Endometrium (tissue), 2 donors: ENCODE measurements around the gene DENND2A.
"Not testable (repeated sequence)": the region's sequence is repeated elsewhere in the genome, so short reads cannot be mapped to it uniquely, and the experiment has no call there.

ENCODE experiments used
- FAIRE-seq: peaks from 2 replicates; lab custom pipeline; 2012; peaks lifted over from hg19 to GRCh38; lab: Jason Lieb, UNC
- donor health status: control.
- donor health status: control.

Gene DENND2A

DNA sequence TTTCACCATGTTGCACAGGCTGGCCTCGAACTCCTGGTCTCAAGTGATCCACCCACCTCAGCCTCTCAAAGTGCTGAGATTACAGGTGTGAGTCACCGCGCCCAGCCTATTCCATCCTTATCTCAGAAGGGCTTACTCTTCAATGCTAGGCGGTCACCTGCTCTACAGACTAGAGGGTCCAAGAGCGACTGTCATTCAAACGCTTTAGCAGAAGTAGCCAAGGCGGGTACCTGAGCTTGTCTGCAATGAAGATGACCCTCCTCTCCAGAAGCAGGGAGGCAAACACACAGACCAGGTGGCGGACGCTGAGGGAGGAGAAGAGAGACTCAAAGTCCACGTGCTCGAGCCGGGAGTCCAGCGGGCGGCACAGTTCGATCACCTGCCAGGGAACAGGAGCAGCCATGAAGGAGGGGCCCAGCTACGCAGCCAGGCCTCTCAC lies 96.2 kb downstream of the DENND2A start:
- FAIRE-seq = no peak

DNA sequence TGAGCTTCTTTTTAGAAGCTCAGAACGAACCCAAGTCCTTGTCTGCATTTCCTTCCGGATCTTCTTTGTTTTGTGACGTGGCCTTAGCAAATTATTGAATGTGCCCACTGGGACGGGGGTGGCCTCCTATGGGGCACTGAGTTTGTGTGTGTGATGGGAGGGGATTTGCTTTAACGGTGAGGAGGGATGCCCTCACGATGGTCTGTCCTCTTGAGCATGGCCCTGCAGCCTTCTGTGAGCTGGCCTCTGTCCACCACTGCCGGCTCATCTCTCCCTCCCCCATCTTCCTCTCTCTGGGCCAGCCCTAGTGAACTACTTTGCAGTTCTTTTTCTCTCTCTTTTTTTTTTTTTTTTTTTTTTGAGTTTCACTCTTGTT lies 98.4 kb downstream of the DENND2A start:
- no peak for FAIRE-seq

DNA sequence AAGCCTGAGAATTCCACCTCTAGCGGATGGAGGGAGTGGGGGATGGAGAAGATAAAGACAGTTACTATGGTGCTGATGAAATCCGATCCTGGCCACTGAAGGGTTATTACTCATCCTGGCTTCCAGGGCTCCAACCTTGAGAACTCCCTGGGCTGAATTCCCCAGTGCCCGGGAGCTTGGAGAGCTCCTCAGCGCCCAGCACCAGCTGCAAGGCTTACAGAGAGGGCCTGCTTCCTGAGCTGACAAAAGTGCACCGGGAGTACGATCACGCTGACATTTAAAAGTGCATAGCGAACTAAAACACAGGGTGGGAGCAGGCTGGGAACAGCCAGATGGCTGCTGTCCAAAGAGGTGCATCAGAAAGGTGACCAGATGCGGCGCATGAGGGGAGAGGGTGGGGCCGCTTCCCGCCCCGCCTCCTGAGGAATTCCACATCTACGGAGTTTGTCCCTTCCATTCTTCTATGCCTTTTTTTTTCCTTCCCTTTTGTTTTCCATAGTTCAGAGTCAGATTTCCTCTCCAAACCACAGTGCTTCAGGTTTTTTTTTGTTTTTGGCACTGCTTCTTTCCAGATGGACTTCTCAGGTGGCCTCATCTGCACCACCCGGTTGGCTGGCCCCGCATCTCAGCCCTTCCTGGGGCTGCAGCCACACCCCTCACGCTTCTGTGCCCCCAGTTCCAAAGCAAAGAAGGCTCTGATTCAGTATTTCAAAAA lies 98.9 kb downstream of the DENND2A start:
- peak; percentile 82 for FAIRE-seq

DNA sequence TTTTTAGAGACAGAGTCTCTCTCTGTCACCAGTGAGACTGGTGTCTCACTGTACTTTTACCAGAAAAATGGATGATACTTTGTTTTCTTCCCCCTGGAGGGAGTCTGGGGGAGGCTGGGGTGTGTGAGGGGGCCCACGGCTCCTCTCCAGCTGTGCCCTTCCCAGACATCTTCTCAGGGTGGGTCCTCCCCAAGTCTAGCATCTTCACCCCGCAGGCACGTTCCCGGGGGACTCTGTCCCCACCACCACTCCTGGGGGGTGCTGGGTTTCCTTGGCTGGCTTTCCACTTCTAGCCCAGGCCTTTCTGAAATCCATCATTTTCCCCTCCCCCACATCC lies 99.5 kb downstream of the DENND2A start:
- FAIRE-seq = no peak

DNA sequence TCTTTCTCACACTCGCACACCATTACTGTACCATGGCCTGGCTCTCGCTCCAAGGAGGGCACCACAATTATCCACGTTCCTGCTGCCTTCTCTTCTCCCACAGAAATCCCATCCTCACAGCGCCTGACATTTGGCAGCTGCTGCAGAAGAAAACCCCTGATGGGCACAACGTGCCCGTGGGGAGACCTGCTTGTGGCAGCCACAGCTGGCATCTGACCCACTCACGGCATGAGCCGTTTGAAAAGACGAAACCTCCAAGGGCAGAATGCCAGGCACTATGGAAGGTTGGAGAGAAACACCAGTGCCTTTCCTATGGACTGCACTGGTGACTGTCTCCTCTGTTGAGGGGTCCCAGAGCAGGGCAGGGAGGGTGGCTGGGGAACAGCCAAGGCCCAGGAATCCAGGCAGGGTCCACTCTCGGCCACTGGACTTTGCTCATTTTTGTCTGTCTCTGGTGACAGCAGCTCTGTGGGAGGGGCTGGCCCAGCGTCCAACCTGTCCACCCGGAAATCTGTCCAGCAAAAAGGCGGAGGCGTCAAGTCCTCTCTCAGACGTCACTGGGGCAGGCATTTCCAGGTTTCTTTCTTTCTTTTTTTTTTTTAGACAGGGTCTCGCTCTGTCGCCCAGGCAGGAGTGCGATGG lies 100.4 kb downstream of the DENND2A start:
- FAIRE-seq = no peak

DNA sequence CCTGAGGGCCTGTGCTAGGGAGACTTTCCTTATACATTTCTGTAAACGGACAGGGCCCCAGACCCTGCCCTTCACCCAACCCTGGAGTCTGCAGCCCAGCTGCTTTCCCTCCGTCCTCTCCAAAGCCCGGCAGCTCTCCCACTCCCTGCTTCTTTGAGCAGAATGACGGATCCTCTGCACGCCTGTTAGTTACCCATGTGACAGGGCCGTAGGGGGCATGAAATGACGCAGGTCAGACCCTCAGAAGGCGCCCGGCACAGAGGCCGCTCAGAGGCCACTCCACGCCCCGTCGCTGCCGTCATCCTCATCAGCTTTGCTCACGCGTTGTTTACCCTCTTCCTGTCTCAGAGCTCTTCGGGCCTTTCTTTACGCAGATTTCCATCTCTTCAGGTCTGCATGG lies 101.2 kb downstream of the DENND2A start:
- FAIRE-seq = no peak

DNA sequence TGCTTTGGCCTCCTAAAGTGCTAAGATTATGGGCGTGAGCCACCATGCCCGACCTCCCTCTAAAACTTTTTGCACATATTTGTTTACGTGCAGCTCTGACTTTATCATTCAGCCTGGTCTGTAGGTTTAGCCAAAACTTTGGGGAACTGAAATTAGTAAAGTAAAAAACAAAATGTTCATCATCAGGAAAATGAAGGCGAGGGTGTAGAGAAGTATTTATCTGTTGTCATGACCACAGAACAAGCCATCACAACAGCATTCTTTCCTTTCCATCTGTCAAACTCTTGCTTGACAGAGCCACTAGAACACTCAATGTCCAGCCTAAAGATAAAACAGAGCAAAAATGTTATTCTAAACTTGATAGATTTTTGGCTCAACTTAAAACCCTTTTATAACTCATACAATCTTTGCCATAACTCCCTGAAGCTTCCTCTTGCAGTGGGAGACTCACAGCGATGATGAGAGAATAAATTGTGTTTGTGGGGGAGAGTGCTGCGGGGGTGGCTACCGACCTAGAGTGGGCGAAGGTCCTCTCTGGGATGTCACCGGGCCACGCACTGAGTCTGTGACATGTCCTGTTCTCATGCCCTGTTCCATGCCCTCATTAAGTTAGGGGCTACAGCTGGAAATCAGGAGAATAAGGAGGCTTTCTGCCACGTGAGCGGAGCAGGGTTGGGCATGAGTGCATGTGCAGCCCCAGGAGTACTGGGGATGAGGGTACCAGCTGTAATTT lies 102.7 kb downstream of the DENND2A start:
- peak; percentile 23 for FAIRE-seq

DNA sequence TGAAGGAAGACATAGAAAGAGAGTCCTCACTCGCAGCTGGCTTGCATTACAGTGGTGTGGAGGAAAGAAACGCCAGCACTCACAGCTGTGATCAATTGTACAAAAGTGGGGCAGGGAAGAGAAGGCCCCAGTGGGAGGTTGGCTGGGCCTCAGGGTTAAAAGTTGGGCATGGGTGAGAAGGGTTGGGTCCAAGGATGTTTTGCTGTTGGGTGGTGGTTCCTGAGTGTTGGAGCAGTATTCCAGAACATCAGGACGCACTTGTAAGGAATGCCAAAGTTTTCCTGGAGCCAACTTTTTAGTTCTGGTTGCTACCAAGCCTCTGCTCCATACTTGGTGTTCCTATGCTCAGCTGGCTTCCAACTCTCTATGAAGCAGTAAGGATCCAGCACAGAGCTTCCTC lies 105.9 kb downstream of the DENND2A start:
- FAIRE-seq = no peak

DNA sequence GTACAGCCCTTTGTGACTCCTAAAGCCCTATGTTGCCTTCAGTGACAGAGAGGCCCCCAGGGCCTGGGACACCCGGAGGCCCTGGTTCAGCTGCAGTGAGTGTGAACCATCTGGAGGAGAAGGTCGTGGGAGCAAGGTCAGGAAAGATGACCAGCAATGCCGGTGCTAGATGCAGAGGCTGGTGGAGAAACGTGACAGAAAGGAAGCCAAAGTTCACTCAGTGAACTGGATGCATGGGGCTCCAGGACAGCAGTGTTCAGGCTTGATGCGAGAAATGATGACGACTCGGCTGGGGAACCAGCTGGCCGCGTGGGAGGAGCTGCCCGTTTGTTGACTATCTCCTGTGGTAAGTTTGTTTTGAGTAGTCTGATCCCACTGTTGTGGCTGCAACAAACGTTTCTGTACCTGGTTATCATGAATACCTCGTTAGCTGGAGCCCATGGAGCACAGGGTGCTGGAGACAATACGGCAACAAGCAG lies 107.2 kb downstream of the DENND2A start:
- no peak for FAIRE-seq

DNA sequence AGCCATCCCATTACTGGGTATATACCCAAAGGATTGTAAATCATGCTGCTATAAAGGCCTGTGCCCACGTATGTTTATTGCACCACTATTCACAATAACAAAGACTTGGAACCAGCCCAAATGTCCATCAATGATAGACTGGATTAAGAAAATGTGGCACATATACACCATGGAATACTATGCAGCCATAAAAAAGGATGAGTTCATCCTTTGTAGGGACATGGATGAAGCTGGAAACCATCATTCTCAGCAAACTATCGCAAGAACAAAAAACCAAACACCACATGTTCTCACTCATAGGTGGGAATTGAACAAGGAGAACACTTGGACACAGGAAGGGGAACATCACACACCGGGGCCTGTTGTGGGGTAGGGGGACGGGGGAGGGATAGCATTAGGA lies 111.2 kb downstream of the DENND2A start:
- FAIRE-seq = not testable (repeated sequence)

DNA sequence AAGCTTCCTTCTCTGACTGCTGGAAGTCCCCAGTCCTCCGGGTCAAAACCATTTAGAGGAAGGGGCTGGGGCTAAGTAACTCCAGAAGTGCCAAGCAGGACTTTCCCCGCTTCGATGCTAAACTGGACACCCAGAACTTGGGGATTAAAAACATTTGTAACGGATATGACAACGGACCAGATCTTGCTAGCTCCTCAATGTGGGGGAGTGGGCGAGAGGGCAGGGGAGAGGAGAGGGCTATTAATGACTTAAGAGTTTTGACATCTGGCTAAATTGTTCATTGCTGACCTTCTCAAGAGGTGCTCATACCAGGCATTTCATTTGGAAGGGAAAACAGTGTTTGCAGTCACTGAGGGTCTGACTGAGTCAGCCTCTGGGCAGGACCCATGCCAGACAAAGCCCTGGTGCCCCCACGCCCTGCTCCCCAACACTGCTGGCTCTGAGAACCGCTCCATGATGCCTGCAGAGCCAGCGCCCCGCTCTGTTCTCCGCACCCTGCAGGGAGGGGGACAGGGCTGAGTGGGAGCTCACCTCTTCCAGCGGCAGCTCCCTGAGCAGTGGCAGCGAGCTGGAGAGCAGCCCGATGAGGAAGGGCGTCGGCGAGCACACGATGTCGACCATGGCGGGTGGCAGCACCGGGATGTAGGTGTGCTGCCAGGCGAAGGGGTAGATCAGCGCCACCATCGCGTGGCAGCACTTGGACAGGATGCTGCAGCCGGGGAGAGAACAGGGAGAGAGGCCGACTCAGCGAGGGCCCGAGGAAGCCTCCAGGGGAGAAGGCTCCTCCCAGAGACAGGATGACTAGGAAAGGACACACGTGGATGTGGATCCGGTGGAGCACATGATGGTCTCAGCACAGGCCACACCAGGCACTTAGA lies 113.6 kb downstream of the DENND2A start:
- FAIRE-seq = no peak

DNA sequence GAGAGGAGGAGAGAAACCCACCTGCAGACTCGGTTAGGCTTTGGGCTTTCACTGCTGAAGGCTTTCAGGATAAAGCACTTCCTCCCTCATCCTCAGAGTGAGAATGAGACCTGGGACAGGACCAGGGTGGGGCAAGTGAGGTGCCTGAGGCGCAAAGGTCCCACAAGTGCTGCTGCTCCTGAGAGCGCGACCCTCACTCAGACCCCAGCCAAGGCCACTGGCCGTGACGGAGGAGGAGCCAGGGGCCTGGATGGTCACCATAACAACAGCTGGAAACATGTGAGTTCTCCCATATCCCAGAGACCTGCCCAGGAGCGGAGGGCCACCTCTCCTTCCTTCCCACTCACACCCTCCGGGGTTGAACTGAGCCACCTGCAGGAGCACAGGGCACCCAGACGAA lies 114.4 kb downstream of the DENND2A start:
- no peak for FAIRE-seq

DNA sequence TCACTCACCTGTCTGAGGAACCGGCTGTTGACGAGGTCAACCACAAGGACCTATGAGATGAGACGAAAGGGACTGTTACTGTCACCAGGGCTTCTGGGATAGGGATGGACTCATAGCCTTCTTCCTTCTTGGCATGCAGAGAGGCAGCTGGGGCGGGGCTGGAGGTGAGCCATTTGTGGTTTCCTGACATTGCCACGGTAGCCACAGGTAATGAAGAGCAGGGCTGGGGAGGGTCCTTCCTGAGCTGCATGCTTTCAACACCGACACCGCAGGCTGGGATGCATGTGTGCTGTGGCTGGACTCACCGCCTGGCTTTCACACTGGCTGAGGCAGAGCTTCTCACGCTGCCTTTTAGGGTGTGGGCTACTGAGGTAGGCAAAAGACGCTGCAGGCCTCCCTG lies 114.9 kb downstream of the DENND2A start:
- no peak for FAIRE-seq

DNA sequence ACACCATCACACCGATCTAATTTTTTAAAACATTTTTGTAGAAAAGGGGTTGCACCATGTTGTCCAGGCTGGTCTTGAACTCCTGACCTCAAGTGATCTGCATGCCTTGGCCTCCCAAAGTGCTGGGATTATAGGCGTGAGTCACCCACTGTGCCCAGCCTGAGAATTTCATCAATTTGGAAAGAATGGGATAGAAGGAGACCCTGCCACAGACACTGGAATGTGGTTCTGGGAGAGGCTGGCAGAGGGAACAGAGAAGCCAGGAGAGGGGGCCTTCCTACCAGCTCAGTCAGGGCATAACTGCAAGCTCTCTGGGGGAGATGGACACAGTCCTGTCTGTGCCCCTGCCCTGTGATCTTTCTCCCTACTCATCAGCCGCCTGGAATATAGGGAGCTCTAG lies 119.2 kb downstream of the DENND2A start:
- no peak for FAIRE-seq

DNA sequence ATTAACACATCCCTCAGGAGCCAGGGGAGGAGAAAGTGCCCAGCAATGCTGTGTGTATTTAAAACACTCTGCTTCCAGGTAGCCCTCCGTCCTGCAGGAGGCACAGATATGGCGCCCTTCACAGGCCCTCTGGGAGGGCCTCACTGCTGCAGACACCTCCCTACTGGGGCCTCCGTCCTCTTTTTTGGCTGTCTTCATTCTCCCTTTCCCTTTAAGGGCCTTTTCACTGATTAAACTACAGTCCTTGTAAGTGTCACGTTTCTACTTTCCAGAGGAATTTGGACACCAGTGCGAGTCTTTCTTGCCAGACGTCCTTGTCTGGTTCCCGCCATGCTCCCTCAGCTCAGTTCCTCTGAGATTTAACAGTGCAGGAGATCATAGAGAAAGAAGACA lies 121.6 kb downstream of the DENND2A start:
- no peak for FAIRE-seq

DNA sequence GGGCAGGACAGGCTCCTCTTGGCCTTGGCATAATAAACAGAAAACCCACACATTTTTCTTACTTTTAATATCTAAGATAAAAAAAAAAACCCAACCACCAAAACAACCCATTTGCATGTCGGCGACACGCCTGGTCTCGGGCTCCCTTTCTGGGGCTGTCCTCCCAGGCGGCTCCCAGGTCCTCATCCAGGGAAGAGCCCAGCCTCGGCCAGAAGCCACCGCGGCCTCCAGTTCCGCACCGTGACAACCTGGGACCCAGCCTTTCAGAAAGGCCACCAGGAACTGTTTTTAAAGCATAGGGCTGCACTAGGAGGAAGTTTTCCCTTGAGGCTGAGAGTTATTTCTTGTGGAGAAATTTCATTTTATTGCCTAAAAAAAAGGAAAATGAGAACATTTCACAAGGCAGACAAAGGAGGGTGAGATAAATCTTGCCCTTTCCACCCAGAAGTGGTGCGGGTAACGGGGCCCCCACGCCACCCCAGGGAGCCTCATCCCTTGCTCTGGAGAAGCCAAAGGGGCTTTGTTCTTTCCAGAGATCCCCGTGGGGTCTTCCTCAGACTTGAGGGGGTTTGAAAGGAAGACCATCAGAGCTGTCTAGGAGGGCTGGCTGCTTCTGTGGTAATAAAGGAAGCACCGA lies 122.1 kb downstream of the DENND2A start:
- FAIRE-seq = no peak

DNA sequence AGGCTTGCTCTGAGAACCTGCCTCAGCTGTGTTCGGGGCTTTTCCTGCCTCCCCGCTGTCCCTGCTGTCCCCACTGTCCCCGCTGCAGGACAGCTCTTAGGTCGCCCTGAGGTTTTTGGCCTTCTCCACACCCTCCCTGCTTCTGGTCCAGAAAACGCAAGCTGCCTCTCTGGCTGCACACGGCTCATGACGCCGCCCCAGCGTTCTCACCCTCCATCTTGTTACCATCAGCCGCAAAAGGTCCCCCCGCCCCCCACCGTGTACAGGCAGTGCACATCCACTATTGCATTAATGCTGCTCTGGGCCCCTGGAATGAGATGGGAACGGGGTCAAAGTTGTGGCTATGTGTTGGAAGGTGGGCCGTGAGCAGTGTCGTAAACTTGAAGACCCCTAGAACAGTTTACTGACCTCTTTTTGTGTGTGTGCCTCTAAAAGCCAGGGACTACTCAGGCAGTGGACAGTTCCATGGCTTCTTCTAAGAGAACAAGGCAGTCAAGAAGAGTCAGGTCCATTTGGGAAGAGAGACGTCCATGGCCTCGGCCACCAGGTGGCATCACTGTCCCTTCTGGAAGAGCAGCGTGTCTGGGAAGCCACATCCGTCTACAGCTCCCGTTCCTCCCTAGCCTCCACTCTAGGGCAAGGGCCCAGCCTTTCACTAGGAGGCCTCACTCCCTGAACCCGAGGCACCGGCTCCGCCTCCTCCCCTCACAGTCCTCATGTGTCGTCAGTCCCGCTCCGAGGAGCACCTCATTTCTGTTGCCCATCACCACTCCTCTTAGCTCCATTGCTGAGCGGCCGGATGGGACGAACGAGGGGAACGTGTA lies 122.9 kb downstream of the DENND2A start:
- peak; percentile 31 for FAIRE-seq

DNA sequence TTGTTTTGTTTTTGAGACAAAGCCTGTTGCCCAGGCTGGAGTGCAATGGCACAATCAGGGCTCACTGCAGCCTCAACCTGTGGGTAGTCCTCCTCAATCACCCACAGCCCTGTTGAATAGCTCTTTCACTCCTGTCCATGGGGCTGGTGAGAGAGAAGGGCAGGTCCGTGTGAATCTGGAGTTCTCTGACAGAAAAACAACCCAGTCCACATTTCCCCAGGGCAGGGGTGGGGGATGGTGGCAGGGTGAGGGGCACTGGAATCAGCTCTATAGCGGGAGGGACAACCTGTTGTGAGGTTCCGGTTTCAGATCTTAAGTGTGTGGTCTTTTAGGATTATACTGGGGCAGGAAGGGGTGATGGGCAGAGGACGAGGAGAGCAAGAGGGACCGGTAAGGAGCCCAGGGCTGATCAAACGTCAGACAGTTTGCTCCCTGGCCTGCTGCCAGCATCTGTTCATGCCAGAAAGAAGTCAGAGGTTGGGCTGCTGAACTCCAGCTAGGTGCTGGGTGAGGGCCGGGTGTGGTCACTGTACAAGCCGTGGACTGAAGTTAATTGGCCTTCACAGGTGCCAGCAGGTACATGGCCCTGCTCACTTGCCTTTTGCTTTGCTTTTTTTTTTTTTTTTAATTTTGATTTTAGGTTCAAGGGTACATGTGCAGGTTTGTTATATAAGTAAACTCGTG lies 128.2 kb downstream of the DENND2A start:
- FAIRE-seq = no peak

DNA sequence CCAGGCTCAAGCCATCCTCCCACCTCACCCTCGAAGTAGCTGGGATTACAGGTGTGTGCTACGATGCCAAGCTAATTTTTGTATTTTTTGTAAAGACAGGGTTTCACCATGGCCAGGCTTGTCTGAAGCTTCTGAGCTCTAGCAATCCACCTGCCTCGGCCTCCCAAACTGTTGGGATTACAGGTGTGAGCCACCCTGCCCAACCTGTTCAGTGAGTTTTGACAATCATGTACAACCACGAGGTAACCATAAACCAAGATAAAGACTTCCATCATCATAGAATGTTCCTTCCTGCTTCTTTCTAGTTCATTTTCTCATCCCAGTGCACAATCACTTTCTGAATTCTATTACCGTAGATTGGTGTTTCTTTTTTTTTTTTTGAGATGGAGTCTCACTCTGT lies 130.8 kb downstream of the DENND2A start:
- no peak for FAIRE-seq

DNA sequence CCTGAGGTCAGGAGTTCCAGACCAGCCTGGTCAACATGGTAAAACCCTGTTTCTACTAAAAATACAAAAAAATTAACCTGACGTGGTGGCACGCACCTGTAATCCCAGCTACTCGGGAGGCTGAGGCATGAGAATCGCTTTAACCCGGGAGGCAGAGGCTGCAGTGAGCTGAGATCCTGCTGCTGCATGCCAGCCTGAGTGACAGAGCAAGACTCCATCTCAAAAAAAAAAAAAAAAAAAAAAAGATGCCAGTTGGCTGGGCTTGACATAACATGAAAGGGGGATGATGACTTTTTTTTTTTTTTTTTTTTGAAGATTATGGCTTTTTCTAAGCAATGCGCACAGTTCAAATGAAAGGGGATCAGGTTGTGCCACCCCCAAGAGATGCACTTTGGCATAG lies 133.1 kb downstream of the DENND2A start:
- not testable (repeated sequence) for FAIRE-seq
